Mesothelial cell of epicardium (in vitro differentiated cells): ENCODE data around the gene OPCML. TPM values are rescaled to one million over a fixed set of nuclear protein-coding genes. Genes with fewer than 3 reads are reported as not detected.

Source experiments
- DNase-seq, 2 experiments: peaks; one replicate each; pipeline ENCODE4 v3.0.0; 2021; ENCODE audit warnings: low spot score in 2 of 2; ENCODE audit not compliant: unreplicated experiment in 2 of 2
- H3K27ac Mint-ChIP-seq: 2 replicates; pipeline ENCODE4 v1.8.0; 2021; ENCODE audit warnings: mixed read lengths
- H3K27me3 Mint-ChIP-seq: 2 replicates; pipeline ENCODE4 v1.8.0; 2021; ENCODE audit warnings: low read depth, mixed read lengths
- H3K36me3 Mint-ChIP-seq: 2 replicates; pipeline ENCODE4 v1.8.0; 2021; ENCODE audit warnings: mixed read lengths
- H3K4me1 Mint-ChIP-seq: 2 replicates; pipeline ENCODE4 v1.8.0; 2021; ENCODE audit warnings: mixed read lengths
- H3K4me3 Mint-ChIP-seq: 2 replicates; pipeline ENCODE4 v1.8.0; 2021; ENCODE audit warnings: mild to moderate bottlenecking, moderate library complexity, mixed read lengths
- H3K9me3 Mint-ChIP-seq: 2 replicates; pipeline ENCODE4 v1.8.0; 2021; ENCODE audit warnings: mixed read lengths
- total RNA-seq: library from RNA; stranded (reverse); gene quantifications from 3 replicates; pipeline ENCODE4 v1.2.1, GENCODE V29; 2021
- TF ChIP-seq, protein P1 (sequence below): fragments of 200-600 bp; sonication (generic); IDR thresholded peaks from one replicate; pipeline ENCODE4 v1.5.0; 2021; ENCODE audit warnings: antibody characterized with exemption; ENCODE audit not compliant: unreplicated experiment

OPCML gene
- total RNA-seq, 1 donor from 2014 or later: 3.0 TPM

DNA sequence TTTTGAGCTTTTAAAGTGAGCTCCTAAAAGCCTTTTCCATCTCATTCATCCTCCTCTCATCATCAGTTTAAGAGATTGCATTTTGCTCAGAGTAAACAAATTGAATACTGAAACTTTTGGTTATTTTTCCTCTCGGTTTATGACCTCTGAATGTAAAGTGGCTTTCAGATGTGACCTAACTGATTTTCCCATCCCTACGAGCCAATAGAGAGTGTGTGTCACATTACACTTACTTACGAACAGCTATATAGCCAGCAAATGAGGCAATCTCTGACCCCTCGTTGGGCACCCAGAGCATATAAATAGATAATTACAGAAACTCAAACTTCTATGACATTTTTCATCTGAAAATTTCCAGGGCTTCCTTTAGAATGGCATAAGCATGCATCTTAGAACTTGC lies 317.7 kb downstream of the OPCML start:
- Mint-ChIP-seq H3K27ac (no peak overlapping the region), H3K9me3 (no peaks in the 10 kb centered on the region), H3K27me3 (peaks cover 66% of the 10 kb centered on the region), H3K36me3 (no peaks in the 10 kb centered on the region), H3K4me3 (no peak overlapping the region), H3K4me1 (no peaks in the 10 kb centered on the region)
- DNase-seq: no peak
- TF ChIP-seq, protein P1, sequence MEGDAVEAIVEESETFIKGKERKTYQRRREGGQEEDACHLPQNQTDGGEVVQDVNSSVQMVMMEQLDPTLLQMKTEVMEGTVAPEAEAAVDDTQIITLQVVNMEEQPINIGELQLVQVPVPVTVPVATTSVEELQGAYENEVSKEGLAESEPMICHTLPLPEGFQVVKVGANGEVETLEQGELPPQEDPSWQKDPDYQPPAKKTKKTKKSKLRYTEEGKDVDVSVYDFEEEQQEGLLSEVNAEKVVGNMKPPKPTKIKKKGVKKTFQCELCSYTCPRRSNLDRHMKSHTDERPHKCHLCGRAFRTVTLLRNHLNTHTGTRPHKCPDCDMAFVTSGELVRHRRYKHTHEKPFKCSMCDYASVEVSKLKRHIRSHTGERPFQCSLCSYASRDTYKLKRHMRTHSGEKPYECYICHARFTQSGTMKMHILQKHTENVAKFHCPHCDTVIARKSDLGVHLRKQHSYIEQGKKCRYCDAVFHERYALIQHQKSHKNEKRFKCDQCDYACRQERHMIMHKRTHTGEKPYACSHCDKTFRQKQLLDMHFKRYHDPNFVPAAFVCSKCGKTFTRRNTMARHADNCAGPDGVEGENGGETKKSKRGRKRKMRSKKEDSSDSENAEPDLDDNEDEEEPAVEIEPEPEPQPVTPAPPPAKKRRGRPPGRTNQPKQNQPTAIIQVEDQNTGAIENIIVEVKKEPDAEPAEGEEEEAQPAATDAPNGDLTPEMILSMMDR: no peak

DNA sequence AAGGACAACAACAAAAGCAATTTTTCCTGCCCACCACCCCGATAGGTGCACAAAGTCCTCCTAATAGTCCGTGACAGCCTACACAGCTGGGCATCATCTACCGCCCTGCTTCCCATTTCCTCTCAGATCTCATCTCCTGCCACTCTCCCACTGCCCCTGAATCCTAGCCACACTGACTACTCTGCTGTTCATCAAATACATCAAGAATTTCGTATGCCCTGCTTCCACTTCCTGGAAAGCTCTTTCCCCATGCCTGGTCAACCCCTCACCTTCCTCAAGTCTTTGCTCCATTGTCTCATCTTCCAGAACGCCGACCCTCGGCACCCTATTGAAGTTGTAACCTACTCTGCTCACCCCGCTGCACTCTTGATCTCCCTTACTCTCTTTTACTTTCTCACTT lies 320.1 kb downstream of the OPCML start:
- TF ChIP-seq, protein P1: no peak
- no peak overlapping the region for H3K27ac Mint-ChIP-seq

DNA sequence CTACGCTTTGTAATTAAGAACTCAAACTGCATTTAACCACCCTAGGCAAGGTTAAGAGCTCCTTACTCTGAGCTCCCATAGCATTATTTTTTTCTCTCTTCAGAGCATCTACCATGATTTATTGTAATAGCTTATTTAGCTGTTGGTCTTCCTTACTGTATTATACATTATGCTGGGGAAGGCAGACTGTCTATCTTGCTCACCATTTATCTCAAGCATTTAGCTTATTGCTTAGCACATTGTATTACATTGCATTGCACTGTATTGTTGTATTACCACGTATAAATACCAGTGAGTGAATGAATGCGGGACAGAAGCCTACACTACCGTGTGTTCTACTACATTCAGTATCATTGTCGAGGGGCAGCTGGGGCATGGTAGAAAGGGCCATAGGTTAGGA lies 324.3 kb downstream of the OPCML start:
- no peak overlapping the region for H3K4me3 Mint-ChIP-seq
- DNase-seq: no peak
- no peaks in the 10 kb centered on the region for H3K36me3 Mint-ChIP-seq
- no peaks in the 10 kb centered on the region for H3K9me3 Mint-ChIP-seq
- no peak overlapping the region for H3K27ac Mint-ChIP-seq
- H3K4me1 Mint-ChIP-seq: no peaks in the 10 kb centered on the region
- TF ChIP-seq, protein P1: no peak
- H3K27me3 Mint-ChIP-seq: peaks cover 67% of the 10 kb centered on the region

More for the DNA sequence above, 320.1 kb downstream of the OPCML start:
- H3K9me3 Mint-ChIP-seq: no peaks in the 10 kb centered on the region
- H3K36me3 Mint-ChIP-seq: no peaks in the 10 kb centered on the region
- no peak overlapping the region for H3K4me3 Mint-ChIP-seq
- peaks cover 70% of the 10 kb centered on the region for H3K27me3 Mint-ChIP-seq
- no peaks in the 10 kb centered on the region for H3K4me1 Mint-ChIP-seq
- DNase-seq: no peak

DNA sequence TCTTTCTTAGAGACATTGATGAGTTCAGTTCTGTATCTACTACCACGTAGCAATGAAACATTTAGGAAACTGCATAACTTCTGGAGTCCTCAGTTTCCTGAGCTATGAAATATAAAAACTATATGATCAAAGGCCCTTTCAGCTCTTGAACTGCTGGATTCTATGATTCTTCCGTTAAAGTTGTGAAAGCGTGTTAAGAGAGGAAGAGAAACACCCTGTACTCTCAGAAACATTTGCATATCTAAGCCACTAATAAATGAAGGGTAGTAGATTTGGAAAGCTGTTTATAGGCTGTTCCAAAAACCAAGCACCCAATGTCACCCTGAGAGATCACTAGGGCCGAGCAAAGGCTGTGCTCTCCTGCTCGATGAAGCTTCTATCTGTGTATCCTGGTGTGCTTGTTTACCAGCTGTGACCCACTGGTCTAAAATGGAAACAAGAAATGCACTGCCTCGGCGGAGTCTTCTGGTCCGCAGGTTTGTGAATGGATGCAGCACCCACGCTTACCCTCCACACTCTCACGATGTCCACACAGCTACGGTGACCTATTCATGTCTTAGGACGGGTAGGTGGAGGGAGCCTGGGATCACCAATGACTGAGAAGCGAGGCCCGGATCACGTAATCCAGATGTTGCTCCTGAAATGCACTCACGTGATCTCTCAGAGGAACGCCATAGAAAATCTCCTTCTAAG lies 325.8 kb downstream of the OPCML start:
- Mint-ChIP-seq H3K27me3 (peaks cover 60% of the 10 kb centered on the region), H3K27ac (no peak overlapping the region), H3K36me3 (no peaks in the 10 kb centered on the region), H3K4me3 (no peak overlapping the region), H3K4me1 (no peaks in the 10 kb centered on the region), H3K9me3 (no peaks in the 10 kb centered on the region)
- no peak for DNase-seq
- TF ChIP-seq, protein P1: no peak

DNA sequence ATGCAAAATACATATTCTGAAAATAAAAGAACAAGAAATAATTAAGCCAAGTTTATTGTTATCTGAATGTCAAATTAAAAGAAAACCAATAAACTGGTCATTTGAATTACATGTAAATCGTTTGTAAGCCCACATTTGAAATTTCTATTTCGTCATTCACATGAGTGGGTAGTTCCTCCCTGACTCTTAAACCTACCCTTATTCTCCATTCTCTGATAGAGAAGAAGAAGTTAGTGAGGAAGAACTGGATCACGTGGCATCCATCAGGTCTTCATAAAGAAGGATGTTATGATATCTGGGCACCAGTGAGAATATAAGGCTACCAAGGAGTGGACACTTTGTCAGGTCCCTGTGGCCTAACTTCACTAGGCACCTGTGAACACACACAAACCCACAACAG lies 328.1 kb downstream of the OPCML start:
- Mint-ChIP-seq H3K4me3 (no peak overlapping the region), H3K36me3 (no peaks in the 10 kb centered on the region), H3K4me1 (peaks cover 4% of the 10 kb centered on the region), H3K27me3 (peaks cover 52% of the 10 kb centered on the region), H3K9me3 (no peaks in the 10 kb centered on the region), H3K27ac (no peak overlapping the region)
- TF ChIP-seq, protein P1: no peak
- DNase-seq: no peak
